H4 (cell line): ENCODE measurements around the gene CHD2. TPM values are rescaled to one million over a fixed set of nuclear protein-coding genes. Genes with fewer than 3 reads are reported as not detected.
A peak's percentile ranks its signal among the peaks of the same experiment; 100 is the strongest.

Experiments used
- DNase-seq: peaks from one replicate; pipeline ENCODE4 v3.0.0-alpha.2; 2015; ENCODE audit warnings: low spot score
- total RNA-seq: library from RNA; depleted of rRNA; stranded (reverse); fragments of >200 nt; shearing (Covaris generic); gene quantifications from 2 replicates; pipeline ENCODE4 v1.2.3, GENCODE V29; 2014; rRNA removed

Gene CHD2
- total RNA-seq, 1 experiment from 2014 or later, result 19.1 TPM

DNA sequence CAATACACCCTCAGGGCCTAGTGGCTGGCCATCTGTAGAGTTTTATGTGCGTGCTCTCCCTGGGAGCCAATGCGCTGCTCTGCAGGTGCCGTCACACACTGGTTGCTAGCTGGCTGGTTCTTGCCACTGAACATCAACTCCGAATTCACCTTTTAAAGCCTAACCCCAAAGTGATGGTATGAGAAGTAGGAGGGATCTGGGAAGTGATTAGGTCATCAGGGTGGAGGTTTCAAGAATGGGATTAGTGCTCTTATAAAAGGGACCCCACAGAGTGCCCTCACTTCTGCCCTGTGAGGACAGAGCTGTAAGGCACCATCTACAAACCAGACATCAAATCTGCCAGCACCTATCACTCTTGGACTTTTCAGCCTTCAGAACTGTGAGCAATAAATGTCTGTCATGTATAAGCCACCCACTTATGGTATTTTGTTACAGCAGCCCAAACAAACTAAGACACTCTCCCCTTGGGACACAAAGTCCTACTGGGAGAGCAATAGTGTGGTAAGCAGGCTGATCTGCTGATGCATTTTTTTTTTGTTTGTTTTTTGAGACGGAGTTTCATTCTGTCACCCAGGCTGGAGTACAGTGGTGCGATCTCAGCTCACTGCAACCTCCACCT lies 168.6 kb downstream of the CHD2 start:
- DNase-seq, result no peak

DNA sequence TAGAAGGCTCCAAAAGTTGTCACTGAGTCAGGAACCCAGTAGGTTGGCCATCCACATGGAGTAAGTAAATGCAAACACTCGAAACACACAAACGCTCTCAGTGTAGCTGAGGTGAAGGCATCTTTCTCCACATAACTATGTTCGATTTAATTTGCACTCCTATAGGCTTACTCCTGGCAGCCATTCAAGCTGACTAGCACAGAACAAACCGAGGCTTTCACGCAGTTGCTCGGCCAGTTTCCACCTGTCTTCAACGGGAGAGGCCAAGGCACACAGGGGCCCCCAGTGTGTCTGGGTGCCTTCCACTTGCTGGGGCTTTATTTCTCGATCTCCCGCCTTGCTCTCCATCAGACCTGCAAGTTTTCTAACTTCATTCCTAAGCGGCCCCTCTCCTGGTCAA lies 170.0 kb downstream of the CHD2 start:
- DNase-seq, result no peak

DNA sequence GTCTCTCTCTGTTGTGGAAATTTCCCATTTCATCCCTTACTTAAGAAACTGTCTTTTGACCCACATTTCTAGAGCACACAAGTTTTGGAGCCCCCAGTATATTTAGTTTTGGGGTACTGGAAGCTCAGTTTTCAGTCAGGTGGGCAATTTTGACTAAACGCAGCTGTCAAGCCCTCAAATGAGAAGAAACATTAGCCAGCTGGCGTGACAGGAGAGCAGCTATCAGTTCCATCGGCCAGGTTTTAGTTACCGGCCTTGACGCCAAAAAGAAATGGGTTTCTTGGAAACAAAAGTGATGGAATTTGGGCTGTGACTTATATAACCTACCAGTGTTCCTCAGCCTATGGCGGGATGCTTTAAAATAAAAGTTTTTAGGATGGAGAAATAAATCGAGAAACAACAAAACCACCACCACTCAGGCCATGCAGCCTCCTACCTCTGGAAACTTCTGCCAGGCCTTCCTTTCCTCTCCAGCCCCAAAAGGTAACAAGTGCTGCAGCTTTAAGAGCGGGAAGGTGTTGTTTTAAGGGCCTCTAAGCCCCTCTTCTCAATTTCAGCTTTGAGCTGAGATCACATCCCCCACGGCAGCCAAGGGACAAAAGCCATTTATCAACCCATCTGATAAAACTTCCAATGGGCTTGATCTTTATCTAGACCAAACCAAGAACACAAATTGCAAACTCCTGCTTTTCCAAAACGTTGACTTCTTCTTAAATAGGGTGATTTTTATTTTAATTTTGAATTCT lies 170.6 kb downstream of the CHD2 start:
- no peak for DNase-seq

DNA sequence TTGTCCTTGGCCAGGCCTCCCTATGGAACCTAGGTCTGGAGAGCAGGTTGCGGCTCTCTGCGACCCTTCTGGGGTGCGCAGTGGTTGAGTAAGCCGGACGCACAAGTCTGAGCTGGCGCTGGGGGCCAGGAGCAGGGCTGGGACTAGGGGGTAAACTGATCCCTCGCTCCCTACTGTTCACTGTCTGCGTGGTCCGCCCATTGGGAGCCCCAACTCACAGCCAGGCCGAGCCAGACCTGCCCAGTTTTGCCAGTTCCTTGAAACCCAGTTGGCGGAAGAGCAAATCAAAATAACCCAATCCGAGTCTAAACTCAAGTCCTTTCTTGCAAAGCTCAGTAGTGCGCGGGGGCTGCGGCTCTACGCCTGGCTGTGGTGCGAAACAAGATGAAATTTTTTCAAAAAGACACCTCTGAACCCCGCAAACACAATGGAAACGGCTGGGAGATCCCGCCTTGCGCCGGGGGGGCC lies 171.4 kb downstream of the CHD2 start:
- no peak for DNase-seq

DNA sequence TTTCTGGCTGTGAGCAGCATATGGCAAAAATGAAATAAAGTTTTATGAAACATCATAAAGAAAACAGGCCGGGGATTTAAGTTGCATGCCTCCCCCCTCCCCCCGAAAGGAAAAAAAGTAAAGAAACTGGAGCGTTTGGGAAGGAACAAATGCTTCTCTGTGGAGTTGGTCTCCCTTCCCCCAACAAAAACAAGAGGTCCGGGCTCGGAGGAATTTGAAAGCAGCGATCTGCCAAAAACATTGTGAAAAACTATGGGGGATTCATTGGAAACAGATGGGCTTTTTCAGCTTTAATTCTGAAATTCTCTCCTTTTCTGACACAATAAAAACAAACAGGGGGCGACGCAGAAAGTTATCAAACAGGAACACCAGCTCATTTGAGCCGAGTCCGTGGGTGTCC lies 171.9 kb downstream of the CHD2 start:
- no peak for DNase-seq

DNA sequence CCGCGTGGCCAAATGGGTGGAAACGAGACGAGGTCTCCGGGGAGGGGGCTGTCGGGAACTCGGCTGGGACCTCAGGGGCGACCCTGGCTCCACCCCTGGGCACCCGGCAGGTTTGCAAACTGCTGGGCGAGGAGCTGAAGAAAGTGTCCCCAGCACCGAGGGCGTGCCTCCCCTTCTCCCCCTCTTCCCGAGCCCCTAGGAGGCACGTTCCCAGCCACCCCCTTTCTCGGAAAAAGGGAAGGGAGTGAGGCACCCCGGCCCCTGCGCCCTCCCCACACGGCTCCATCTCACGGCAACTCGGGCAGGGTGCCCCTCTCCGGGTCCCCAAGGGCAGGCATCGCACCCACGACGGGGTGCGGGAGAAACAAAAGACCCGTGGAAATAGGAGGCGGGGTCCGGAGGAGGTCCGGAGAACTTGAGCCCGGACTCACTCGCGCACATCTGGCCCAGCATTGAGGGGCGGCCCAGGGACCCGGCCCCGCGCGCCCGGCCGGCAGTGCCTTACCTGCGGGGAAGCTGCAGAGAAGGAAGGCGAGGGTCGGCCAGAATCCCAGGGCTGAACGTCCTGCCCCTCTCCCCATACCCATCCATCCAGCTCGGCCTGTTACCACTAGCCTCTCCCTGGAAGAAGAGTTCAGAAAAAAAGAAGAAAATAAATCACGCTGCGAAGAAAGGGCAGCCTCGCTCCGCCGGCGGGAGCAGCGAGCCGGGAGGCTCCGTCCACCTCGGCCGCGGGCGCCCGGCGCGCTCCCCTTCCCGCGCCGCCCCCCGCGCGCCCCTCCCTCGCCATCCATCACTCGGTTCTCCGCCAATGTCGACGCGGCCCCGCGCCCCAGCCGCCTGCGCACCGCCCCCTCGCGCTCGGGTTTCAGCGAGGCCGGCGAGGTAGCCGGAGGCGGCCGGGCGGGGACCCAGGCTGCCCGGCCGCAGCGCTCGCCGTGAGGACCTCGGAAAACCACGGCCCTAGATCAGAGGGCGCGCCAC lies 172.6 kb downstream of the CHD2 start:
- peak; percentile 19 for DNase-seq

DNA sequence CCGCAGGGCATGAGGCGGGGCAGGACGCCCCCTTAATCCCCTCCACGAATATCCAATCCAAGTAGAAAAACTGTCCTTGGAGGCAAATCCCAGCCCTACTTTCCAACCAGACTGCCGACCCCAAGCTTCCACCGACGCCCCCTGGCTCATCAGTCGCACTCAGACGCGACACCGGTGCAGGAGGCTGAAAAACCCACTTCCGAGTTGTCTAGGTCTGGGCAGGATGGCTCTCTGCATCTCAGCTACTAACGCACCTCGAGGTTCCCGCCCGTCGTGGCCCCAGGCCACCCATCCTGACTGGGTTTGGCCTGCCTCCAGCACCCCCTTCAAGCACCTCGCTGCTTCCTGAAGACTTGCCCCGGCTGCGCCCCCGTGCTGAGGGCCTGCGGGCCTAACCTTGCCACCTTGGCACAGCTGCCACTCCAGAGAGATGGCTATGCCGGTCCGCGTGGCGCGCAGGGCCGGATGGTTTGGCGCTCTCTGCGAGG lies 173.4 kb downstream of the CHD2 start:
- no peak for DNase-seq

DNA sequence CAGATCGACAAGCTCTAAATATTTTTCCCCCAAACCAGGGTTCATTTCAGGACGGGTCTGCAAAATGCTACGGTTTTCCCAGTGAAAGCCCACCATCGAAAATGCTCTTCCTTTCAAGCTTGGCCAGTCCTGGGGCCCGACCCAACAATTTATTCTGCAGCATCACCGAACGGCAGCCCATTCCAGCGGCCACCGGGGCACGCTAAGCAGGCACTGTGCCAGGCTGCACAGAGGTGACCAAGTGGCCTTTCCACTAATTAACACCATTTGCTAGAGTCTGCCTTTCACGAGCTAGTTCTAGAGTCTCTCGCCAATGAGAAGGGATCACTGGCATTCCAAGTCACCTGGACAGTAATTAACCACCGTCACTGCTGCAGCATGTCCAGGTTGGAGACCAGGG lies 174.5 kb downstream of the CHD2 start:
- no peak for DNase-seq

DNA sequence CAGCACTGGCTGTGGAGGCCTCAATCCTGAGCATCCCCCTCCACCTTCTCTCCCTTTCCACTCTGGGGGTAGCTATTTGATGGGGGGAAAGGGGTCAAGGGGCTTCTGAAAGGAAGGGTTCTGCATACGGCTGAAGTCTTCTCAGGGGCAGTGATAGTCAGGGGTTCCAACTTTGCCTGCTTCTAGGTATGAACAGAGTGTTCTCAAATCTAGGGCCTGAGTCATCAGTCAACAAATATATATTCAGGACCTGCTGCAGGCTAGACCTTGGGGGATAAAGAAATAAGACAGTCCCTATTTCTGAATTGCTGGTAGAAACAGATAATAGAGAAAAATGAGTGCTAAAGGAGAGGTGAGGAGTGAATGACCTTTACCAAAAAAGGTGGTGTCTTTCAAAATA lies 176.1 kb downstream of the CHD2 start:
- DNase-seq, result no peak

DNA sequence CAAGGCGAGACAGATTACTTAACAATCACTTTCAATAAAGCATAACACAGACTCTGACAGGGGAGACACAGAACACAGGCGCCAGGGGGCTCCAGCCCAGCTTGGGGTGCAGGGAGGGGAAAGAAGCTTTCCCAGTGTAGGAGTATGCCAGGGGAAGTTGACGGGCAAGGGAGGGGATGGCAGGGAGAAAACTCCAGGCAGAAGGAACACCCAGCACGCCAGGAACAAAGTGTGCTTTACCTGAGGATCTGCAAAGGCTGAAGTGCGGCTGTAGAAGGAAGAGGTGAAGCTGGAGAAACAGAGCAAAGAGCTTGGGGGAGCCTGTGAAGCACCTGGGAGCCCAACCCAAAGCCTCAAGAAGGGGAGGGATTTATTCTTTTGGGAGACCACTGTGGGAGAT lies 176.8 kb downstream of the CHD2 start:
- no peak for DNase-seq

Other genes starting within 250 kb of the CHD2 start
- gene FAM174B, start 244.5 kb upstream of the CHD2 start, total RNA-seq, result 0.06 and 0.14 TPM in 2 replicates
- gene RGMA, start 188.9 kb downstream of the CHD2 start, total RNA-seq, result 0.29 and 0.72 TPM in 2 replicates